Stimulated activated CD8-positive, alpha-beta memory T cell treated with anti-CD3 and anti-CD28 coated beads, Interleukin-7, amount 100 ng/mL, for 1 hour (primary cell): Measurements from ENCODE around the gene PODNL1.

Experiments
- DNase-seq, 2 donors: peaks; one replicate each; pipeline ENCODE4 v3.0.0-alpha.2; 2020; ENCODE audit warnings: low read depth in 2 of 2

PODNL1 gene

GRCh38 chr19:13892870-13893269 is 45.3 kb downstream of the PODNL1 start:
- no peak for DNase-seq

GRCh38 chr19:13890136-13890535 is 48.1 kb downstream of the PODNL1 start:
- DNase-seq: no peak

GRCh38 chr19:13888281-13888680 is 49.9 kb downstream of the PODNL1 start:
- no peak for DNase-seq

- no peak for DNase-seq
Measured at GRCh38 chr19:13887517-13887916, 50.7 kb downstream of the PODNL1 start.

- peak in 1 of 2 donors; percentile 39 for DNase-seq
Measured at GRCh38 chr19:13887018-13887436, 51.2 kb downstream of the PODNL1 start.

GRCh38 chr19:13885826-13886365 is 52.3 kb downstream of the PODNL1 start:
- DNase-seq: no peak

- no peak for DNase-seq
Measured at GRCh38 chr19:13884726-13885591, 53.3 kb downstream of the PODNL1 start.

GRCh38 chr19:13883516-13884064 is 54.6 kb downstream of the PODNL1 start:
- no peak for DNase-seq

- DNase-seq: no peak
Measured at GRCh38 chr19:13882836-13883235, 55.4 kb downstream of the PODNL1 start.

- DNase-seq: no peak
Measured at GRCh38 chr19:13882419-13882795, 55.8 kb downstream of the PODNL1 start.

GRCh38 chr19:13881692-13882418 is 56.4 kb downstream of the PODNL1 start:
- no peak for DNase-seq

- no peak for DNase-seq
Measured at GRCh38 chr19:13881251-13881691, 56.9 kb downstream of the PODNL1 start.
